ENCODE results near the gene GARNL3. TPM values are rescaled to one million over a fixed set of nuclear protein-coding genes. Genes with fewer than 3 reads are reported as not detected.

The GARNL3 gene
- total and polyA plus RNA-seq, 2 of the 13 experiments (the other 11 are each of a cell fraction or from before 2014, with no cell fraction given): 3.9 to 11.0 TPM

DNA sequence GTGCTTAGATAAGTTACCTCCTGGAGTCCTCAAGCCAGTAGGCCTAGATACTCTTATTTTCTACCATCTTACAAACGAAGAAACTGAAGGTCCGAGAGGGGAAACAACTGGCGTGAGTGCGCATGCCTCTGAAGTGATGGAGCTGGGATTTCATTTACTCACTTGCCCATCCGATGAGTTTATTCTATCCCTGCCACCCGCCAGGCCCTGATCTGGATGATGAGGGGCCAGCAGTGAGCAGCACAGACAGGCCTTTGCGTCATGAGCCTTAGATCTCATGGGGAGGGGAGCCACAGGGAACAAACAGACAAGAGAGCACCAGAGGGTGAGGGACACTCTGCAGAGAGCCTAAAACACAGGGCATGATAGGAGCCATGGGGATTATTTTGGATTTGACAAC is 98.3 kb downstream of the GARNL3 start:
- WGBS (ENCODE audit: low lambda C conversion rate): 89% methylated on average over 7 of the region's 7 CpGs
- POLR2A ChIA-PET: no interaction called here

DNA sequence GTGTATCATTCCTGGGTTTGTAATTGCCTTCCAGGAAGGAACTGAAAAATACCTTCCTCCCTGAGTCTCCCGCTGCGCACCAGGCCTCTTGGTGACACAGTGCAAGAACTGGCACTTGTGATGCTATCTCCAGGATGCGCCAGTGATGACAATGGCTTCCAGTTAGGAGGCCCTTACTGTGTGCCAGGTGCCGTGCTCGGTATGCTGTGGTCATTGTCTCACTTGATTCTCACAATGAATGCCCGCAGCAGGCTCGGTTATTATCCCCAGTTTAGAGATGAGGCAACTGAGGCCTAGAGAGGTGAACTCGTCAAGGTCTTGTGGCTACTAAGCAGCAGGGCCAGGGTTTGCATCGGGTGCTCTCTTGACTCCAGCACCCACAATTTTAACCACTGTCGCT is 100.9 kb downstream of the GARNL3 start:
- Histone ChIP-seq H3K4me3 (replicated peaks in 1 of 3; ENCODE audit: insufficient read depth in 1 of 3, low read depth in 2 of 3, low read length in 3 of 3) (no peak overlapping the region), H3K79me2 (ENCODE audit: insufficient read depth, low read length) (no peaks in the 10 kb centered on the region), H3K9ac (ENCODE audit: insufficient read depth, low read depth, low read length) (no peak overlapping the region), H3K9me3 (ENCODE audit: low read length) (no peaks in the 10 kb centered on the region), H4K20me1 (ENCODE audit: insufficient read depth, low read length) (no peaks in the 10 kb centered on the region), H3K4me1 (ENCODE audit: insufficient read depth, low read length) (peaks cover 4% of the 10 kb centered on the region), H3K27ac (ENCODE audit: extremely low read length, insufficient read depth, low read length) (no peak overlapping the region), H3K4me2 (ENCODE audit: low read depth, low read length) (no peak overlapping the region), H3K27me3 (ENCODE audit: control insufficient read depth in 1 of 2, insufficient read depth in 2 of 2, low read length in 2 of 2) (no peaks in the 10 kb centered on the region), H3K36me3 (replicated peaks in 1 of 2; ENCODE audit: control insufficient read depth in 1 of 2, insufficient read depth in 2 of 2, low read length in 2 of 2) (peaks cover 0 to 10% of the 10 kb centered on the region in 2 experiments; a peak in 1 of 5 replicates), H2AFZ (ENCODE audit: low read length) (no peak overlapping the region)
- intact Hi-C loops (cut with micrococcal nuclease; ENCODE audit: unreplicated experiment) (no loop called here), in situ Hi-C loops (cut with HindIII; ENCODE audit: extremely low pct_ligation_motif_present, low pct_unique_long_range_greater_than_20kb) (no loop called here)
- POLR2A ChIA-PET: no interaction called here
- FAIRE-seq: no peak
- 89% methylated on average over 10 of the region's 10 CpGs for WGBS (ENCODE audit: low lambda C conversion rate)
- no peak for DNase-seq (ENCODE audit: low spot score)
- CTCF ChIA-PET (ENCODE audit: low intra/inter-chr PET ratio, low total read pairs): no interaction called here
- BruUV-seq (replicated peaks): no TSS peak
- no peak for ATAC-seq
- no peak for TF ChIP-seq KMT2B (CRISPR knock-in tag; IDR thresholded peaks at IDR 0.05)
- TF ChIP-seq, protein P1, sequence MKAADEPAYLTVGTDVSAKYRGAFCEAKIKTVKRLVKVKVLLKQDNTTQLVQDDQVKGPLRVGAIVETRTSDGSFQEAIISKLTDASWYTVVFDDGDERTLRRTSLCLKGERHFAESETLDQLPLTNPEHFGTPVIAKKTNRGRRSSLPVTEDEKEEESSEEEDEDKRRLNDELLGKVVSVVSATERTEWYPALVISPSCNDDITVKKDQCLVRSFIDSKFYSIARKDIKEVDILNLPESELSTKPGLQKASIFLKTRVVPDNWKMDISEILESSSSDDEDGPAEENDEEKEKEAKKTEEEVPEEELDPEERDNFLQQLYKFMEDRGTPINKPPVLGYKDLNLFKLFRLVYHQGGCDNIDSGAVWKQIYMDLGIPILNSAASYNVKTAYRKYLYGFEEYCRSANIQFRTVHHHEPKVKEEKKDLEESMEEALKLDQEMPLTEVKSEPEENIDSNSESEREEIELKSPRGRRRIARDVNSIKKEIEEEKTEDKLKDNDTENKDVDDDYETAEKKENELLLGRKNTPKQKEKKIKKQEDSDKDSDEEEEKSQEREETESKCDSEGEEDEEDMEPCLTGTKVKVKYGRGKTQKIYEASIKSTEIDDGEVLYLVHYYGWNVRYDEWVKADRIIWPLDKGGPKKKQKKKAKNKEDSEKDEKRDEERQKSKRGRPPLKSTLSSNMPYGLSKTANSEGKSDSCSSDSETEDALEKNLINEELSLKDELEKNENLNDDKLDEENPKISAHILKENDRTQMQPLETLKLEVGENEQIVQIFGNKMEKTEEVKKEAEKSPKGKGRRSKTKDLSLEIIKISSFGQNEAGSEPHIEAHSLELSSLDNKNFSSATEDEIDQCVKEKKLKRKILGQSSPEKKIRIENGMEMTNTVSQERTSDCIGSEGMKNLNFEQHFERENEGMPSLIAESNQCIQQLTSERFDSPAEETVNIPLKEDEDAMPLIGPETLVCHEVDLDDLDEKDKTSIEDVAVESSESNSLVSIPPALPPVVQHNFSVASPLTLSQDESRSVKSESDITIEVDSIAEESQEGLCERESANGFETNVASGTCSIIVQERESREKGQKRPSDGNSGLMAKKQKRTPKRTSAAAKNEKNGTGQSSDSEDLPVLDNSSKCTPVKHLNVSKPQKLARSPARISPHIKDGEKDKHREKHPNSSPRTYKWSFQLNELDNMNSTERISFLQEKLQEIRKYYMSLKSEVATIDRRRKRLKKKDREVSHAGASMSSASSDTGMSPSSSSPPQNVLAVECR (CRISPR knock-in tag; IDR thresholded peaks at IDR 0.05; ENCODE audit: borderline replicate concordance): no peak
- no peak for TF ChIP-seq FOSL1 (CRISPR knock-in tag; IDR thresholded peaks at IDR 0.05; ENCODE audit: borderline replicate concordance)
- TF ChIP-seq MEIS2 (CRISPR knock-in tag; IDR thresholded peaks at IDR 0.05): no peak
- no peak for TF ChIP-seq SYNCRIP (IDR thresholded peaks at IDR 0.05; ENCODE audit: insufficient read depth, low read depth, low read length)
- no peak for TF ChIP-seq KAT2B (IDR thresholded peaks at IDR 0.05; ENCODE audit: borderline replicate concordance, low read depth, low read length)
- TF ChIP-seq ZNF713 (CRISPR knock-in tag; IDR thresholded peaks at IDR 0.05): no peak
- TF ChIP-seq, protein P2, sequence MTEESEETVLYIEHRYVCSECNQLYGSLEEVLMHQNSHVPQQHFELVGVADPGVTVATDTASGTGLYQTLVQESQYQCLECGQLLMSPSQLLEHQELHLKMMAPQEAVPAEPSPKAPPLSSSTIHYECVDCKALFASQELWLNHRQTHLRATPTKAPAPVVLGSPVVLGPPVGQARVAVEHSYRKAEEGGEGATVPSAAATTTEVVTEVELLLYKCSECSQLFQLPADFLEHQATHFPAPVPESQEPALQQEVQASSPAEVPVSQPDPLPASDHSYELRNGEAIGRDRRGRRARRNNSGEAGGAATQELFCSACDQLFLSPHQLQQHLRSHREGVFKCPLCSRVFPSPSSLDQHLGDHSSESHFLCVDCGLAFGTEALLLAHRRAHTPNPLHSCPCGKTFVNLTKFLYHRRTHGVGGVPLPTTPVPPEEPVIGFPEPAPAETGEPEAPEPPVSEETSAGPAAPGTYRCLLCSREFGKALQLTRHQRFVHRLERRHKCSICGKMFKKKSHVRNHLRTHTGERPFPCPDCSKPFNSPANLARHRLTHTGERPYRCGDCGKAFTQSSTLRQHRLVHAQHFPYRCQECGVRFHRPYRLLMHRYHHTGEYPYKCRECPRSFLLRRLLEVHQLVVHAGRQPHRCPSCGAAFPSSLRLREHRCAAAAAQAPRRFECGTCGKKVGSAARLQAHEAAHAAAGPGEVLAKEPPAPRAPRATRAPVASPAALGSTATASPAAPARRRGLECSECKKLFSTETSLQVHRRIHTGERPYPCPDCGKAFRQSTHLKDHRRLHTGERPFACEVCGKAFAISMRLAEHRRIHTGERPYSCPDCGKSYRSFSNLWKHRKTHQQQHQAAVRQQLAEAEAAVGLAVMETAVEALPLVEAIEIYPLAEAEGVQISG (CRISPR knock-in tag; IDR thresholded peaks at IDR 0.05): no peak
- no peak for TF ChIP-seq SOX5 (CRISPR knock-in tag; IDR thresholded peaks at IDR 0.05; ENCODE audit: borderline replicate concordance)
- TF ChIP-seq AHR (CRISPR knock-in tag; IDR thresholded peaks at IDR 0.05): no peak
- no peak for TF ChIP-seq NFYC (CRISPR knock-in tag; IDR thresholded peaks at IDR 0.05)
- TF ChIP-seq POLR2G (IDR thresholded peaks at IDR 0.05; ENCODE audit: low read depth, low read length): no peak

More for the DNA sequence above, 98.3 kb downstream of the GARNL3 start:
- no peak for FAIRE-seq
- no peak for DNase-seq (ENCODE audit: low spot score)
- in situ Hi-C loops (cut with HindIII; ENCODE audit: extremely low pct_ligation_motif_present, low pct_unique_long_range_greater_than_20kb) (loop anchor here (5.0 kb wide), 1 partner anchor 34 kb away; the partner anchor contains the start of gene SLC2A8), intact Hi-C loops (cut with micrococcal nuclease; ENCODE audit: unreplicated experiment) (no loop called here)
- CTCF ChIA-PET (ENCODE audit: low intra/inter-chr PET ratio, low total read pairs): no interaction called here
- no peaks in the 10 kb centered on the region for H3K79me2 ChIP-seq (ENCODE audit: insufficient read depth, low read length)
- H3K36me3 ChIP-seq (replicated peaks in 1 of 2; ENCODE audit: control insufficient read depth in 1 of 2, insufficient read depth in 2 of 2, low read length in 2 of 2): peaks cover 0 to 10% of the 10 kb centered on the region in 2 experiments; a peak in 1 of 5 replicates
- H2AFZ ChIP-seq (ENCODE audit: low read length): no peak overlapping the region
- no peak overlapping the region for H3K4me3 ChIP-seq (replicated peaks in 1 of 3; ENCODE audit: insufficient read depth in 1 of 3, low read depth in 2 of 3, low read length in 3 of 3)
- no peak for TF ChIP-seq HDAC1 (CRISPR knock-in tag; IDR thresholded peaks at IDR 0.05)
- TF ChIP-seq KLF6 (CRISPR knock-in tag; IDR thresholded peaks at IDR 0.05): no peak
- no peaks in the 10 kb centered on the region for H3K9me3 ChIP-seq (ENCODE audit: low read length)
- no peak overlapping the region for H3K9ac ChIP-seq (ENCODE audit: insufficient read depth, low read depth, low read length)
- H3K4me2 ChIP-seq (ENCODE audit: low read depth, low read length): no peak overlapping the region
- BruUV-seq (replicated peaks): no TSS peak
- H3K27me3 ChIP-seq (ENCODE audit: control insufficient read depth in 1 of 2, insufficient read depth in 2 of 2, low read length in 2 of 2): no peaks in the 10 kb centered on the region
- no peak overlapping the region for H3K27ac ChIP-seq (ENCODE audit: extremely low read length, insufficient read depth, low read length)
- ATAC-seq: no peak
- H3K4me1 ChIP-seq (ENCODE audit: insufficient read depth, low read length): no peaks in the 10 kb centered on the region
- no peaks in the 10 kb centered on the region for H4K20me1 ChIP-seq (ENCODE audit: insufficient read depth, low read length)
